NCI-H128 (cell line): ENCODE results near the gene OR10AD1.
"Not testable (repeated sequence)": the region's sequence is repeated elsewhere in the genome, so short reads cannot be mapped to it uniquely, and the experiment has no call there.

Experiments used
- DNase-seq: peaks from one replicate; lab custom pipeline; 2025; ENCODE audit not compliant: unreplicated experiment; lab: John Stamatoyannopoulos, UW

OR10AD1 gene

GRCh38 chr12:48163150-48163747, 39.8 kb downstream of the OR10AD1 start:
- DNase-seq = no peak

GRCh38 chr12:48160807-48161206, 42.3 kb downstream of the OR10AD1 start:
- no peak for DNase-seq

GRCh38 chr12:48160046-48160445, 43.0 kb downstream of the OR10AD1 start:
- DNase-seq = no peak

GRCh38 chr12:48157889-48158370, 45.2 kb downstream of the OR10AD1 start:
- DNase-seq = no peak

GRCh38 chr12:48157018-48157888, 45.8 kb downstream of the OR10AD1 start, which contains the start of gene ASB8:
Gene ASB8, minus strand, starts transcription at chr12:48157515. Its CDS starts 4,019 bp downstream, at chr12:48153496.
- DNase-seq = peak; percentile 98

- no peak for DNase-seq
Observed at GRCh38 chr12:48156652-48157017, 46.5 kb downstream of the OR10AD1 start.

GRCh38 chr12:48155786-48156185, 47.3 kb downstream of the OR10AD1 start:
- DNase-seq = not testable (repeated sequence)
